ENCODE data around the gene ZNF580. TPM values are rescaled to one million over a fixed set of nuclear protein-coding genes. Genes with fewer than 3 reads are reported as not detected.

The ZNF580 gene
- total RNA-seq, 2 donors from 2014 or later, result 15.3 to 26.2 TPM

GRCh38 chr19:55599842-55600661, 40.8 kb upstream of the ZNF580 start, which contains the start of gene ZNF524:
ZNF524 (plus strand) TSS chr19:55600288; CDS start chr19:55602113, 1,825 bp downstream.
- peak within 1 kb of the TSS; percentile 77 to 82 for H3K4me3 ChIP-seq

GRCh38 chr19:55600662-55601028, 40.2 kb upstream of the ZNF580 start:
- peak overlapping the region; percentile 99 for H3K27ac ChIP-seq
- DNase-seq (ENCODE audit: low spot score), result no peak
- peaks cover 0 to 32% of the 10 kb centered on the region in 2 donors for H3K4me1 ChIP-seq
- peaks cover under 1% of the 10 kb centered on the region for H3K36me3 ChIP-seq
- H3K27me3 ChIP-seq, result no peaks in the 10 kb centered on the region
- peak overlapping the region; percentile 77 to 82 for H3K4me3 ChIP-seq
- TF ChIP-seq CTCF (IDR thresholded peaks at IDR 0.05), result no peak
- H3K9me3 ChIP-seq, result no peaks in the 10 kb centered on the region

More at GRCh38 chr19:55599842-55600661, 40.8 kb upstream of the ZNF580 start, which contains the start of gene ZNF524:
- peaks cover 0 to 31% of the 10 kb centered on the region in 2 donors for H3K4me1 ChIP-seq
- TF ChIP-seq CTCF (IDR thresholded peaks at IDR 0.05), result no peak
- H3K36me3 ChIP-seq, result peaks cover 7% of the 10 kb centered on the region
- no peaks in the 10 kb centered on the region for H3K9me3 ChIP-seq
- H3K27me3 ChIP-seq, result no peaks in the 10 kb centered on the region
- peak; percentile 89 for DNase-seq (ENCODE audit: low spot score)
- H3K27ac ChIP-seq, result peak within 1 kb of the TSS; percentile 99

- Histone ChIP-seq H3K4me3 (peak overlapping the region; percentile 77 to 82), H3K36me3 (no peaks in the 10 kb centered on the region), H3K27me3 (no peaks in the 10 kb centered on the region), H3K4me1 (peaks cover 0 to 34% of the 10 kb centered on the region in 2 donors), H3K9me3 (no peaks in the 10 kb centered on the region), H3K27ac (peak overlapping the region; percentile 99)
- no peak for TF ChIP-seq CTCF (IDR thresholded peaks at IDR 0.05)
- DNase-seq (ENCODE audit: low spot score), result no peak
These were observed 39.7 kb upstream of the ZNF580 start for GRCh38 chr19:55601084-55601483.

- no peak for DNase-seq (ENCODE audit: low spot score)
- TF ChIP-seq CTCF (IDR thresholded peaks at IDR 0.05), result no peak
- no peak overlapping the region for H3K4me3 ChIP-seq
- H3K9me3 ChIP-seq, result no peaks in the 10 kb centered on the region
- H3K27ac ChIP-seq, result no peak overlapping the region
- H3K36me3 ChIP-seq, result peaks cover 9% of the 10 kb centered on the region
- H3K27me3 ChIP-seq, result no peaks in the 10 kb centered on the region
- H3K4me1 ChIP-seq, result peaks cover 0 to 45% of the 10 kb centered on the region in 2 donors
These were observed 38.4 kb upstream of the ZNF580 start for GRCh38 chr19:55602104-55603001.

- H3K27ac ChIP-seq, result no peak overlapping the region
- no peak for DNase-seq (ENCODE audit: low spot score)
- H3K9me3 ChIP-seq, result no peaks in the 10 kb centered on the region
- no peaks in the 10 kb centered on the region for H3K27me3 ChIP-seq
- H3K4me3 ChIP-seq, result no peak overlapping the region
- no peak for TF ChIP-seq CTCF (IDR thresholded peaks at IDR 0.05)
- H3K4me1 ChIP-seq, result peaks cover 0 to 43% of the 10 kb centered on the region in 2 donors
- peaks cover 9% of the 10 kb centered on the region for H3K36me3 ChIP-seq
These were observed 37.7 kb upstream of the ZNF580 start for GRCh38 chr19:55603115-55603514.

All from right atrium auricular region (tissue), 2 donors.